HepG2 (cell line): Measurements from ENCODE around the gene TFAM. TPM values are rescaled to one million over a fixed set of nuclear protein-coding genes. Genes with fewer than 3 reads are reported as not detected.

Source experiments
- FOXJ3 ChIP-seq: sonication (generic); formaldehyde crosslinking; IDR thresholded peaks from 2 replicates; pipeline ENCODE4 v1.4.0; 2020; ENCODE audit warnings: missing genetic modification reagents, mild to moderate bottlenecking, borderline replicate concordance
- GATA4 ChIP-seq: sonication (generic); IDR thresholded peaks from 2 replicates; pipeline ENCODE4 v1.6.1; 2016; ENCODE audit warnings: antibody characterized with exemption, low read depth, borderline replicate concordance
- KDM4B ChIP-seq: sonication (generic); formaldehyde crosslinking; IDR thresholded peaks from 2 replicates; pipeline ENCODE4 v1.4.0; 2020; ENCODE audit warnings: missing genetic modification reagents
- RERE ChIP-seq: IDR thresholded peaks from 2 replicates; pipeline ENCODE4 v1.6.1; 2016; ENCODE audit warnings: low read depth, missing genetic modification reagents, missing compliant biosample characterization
- SKIL ChIP-seq: sonication (generic); formaldehyde crosslinking; IDR thresholded peaks from 2 replicates; pipeline ENCODE4 v1.8.0; 2022; ENCODE audit warnings: missing genetic modification reagents, mild to moderate bottlenecking, moderate library complexity, borderline replicate concordance
- SNAI1 ChIP-seq: sonication (generic); formaldehyde crosslinking; IDR thresholded peaks from 2 replicates; pipeline ENCODE4 v1.5.0; 2020; ENCODE audit warnings: mild to moderate bottlenecking, missing genetic modification reagents, borderline replicate concordance
- SP5 ChIP-seq: IDR thresholded peaks from 2 replicates; pipeline ENCODE4 v1.6.1; 2016; ENCODE audit warnings: low read depth, borderline replicate concordance
- TEAD2 ChIP-seq: sonication (generic); formaldehyde crosslinking; IDR thresholded peaks from 2 replicates; pipeline ENCODE4 v1.9.0; 2021; ENCODE audit warnings: missing genetic modification reagents
- ZFP91 ChIP-seq: sonication (generic); formaldehyde crosslinking; IDR thresholded peaks from 2 replicates; pipeline ENCODE4 v1.9.0; 2022; ENCODE audit warnings: missing genetic modification reagents, mild to moderate bottlenecking, borderline replicate concordance
- ZNF160 ChIP-seq: sonication (generic); formaldehyde crosslinking; IDR thresholded peaks from 2 replicates; pipeline ENCODE4 v1.8.0; 2022; ENCODE audit warnings: mild to moderate bottlenecking, inconsistent platforms, missing genetic modification reagents
- ZNF292 ChIP-seq: sonication (generic); formaldehyde crosslinking; IDR thresholded peaks from 2 replicates; pipeline ENCODE4 v1.8.1; 2022; ENCODE audit warnings: mild to moderate bottlenecking, low read depth, missing genetic modification reagents, borderline replicate concordance
- ZNF430 ChIP-seq: sonication (generic); formaldehyde crosslinking; IDR thresholded peaks from 2 replicates; pipeline ENCODE4 v1.9.0; 2021; ENCODE audit warnings: mild to moderate bottlenecking, missing genetic modification reagents
- ZNF512B ChIP-seq: sonication (generic); formaldehyde crosslinking; IDR thresholded peaks from 2 replicates; pipeline ENCODE4 v1.5.1; 2020; ENCODE audit warnings: missing genetic modification reagents, mild to moderate bottlenecking, borderline replicate concordance
- ZNF747 ChIP-seq: sonication (generic); formaldehyde crosslinking; IDR thresholded peaks from 2 replicates; pipeline ENCODE4 v1.8.1; 2023; ENCODE audit warnings: missing genetic modification reagents, mild to moderate bottlenecking, borderline replicate concordance
- ZSCAN25 ChIP-seq: sonication (generic); formaldehyde crosslinking; IDR thresholded peaks from 2 replicates; pipeline ENCODE4 v1.8.0; 2022; ENCODE audit warnings: mild to moderate bottlenecking, missing genetic modification reagents
- polyA plus RNA-seq, 8 experiments: library from polyadenylated mRNA; depleted of rRNA in 3 of 8; stranded (reverse) in 7 of 8; unstranded in 1 of 8; fragments of >200 nt; fragmentation: Illumina TruSeq in 4 of 8; extraction: Trizol in 4 of 8; gene quantifications; 2 replicates each; pipeline versions ENCODE4 v1.2.1 to v1.2.3, GENCODE V29; 2011 to 2016; ENCODE audit warnings: low read depth in 4 of 8, missing spikeins in 1 of 8, mixed read lengths in 1 of 8; ENCODE audit not compliant: insufficient read depth in 1 of 8
- total RNA-seq, 5 experiments: library from RNA; depleted of rRNA; stranded (reverse); fragments of >200 nt; fragmentation: Illumina TruSeq; extraction: Trizol; gene quantifications; 2 replicates each; pipeline ENCODE4 v1.2.3, GENCODE V29; 2016; ENCODE audit warnings: low read depth in 1 of 5

Gene TFAM
- total and polyA plus RNA-seq, 2 of the 13 experiments (the other 11 are each of a cell fraction or from before 2014, with no cell fraction given), result 18.4 to 125 TPM

- TF ChIP-seq ZNF512B (CRISPR knock-in tag), result no peak
- TF ChIP-seq ZFP91 (CRISPR knock-in tag), result peak; percentile 94
- 0 out of 2 replicates have a peak, but pooled peaks have one; percentile 38 for TF ChIP-seq SP5
- no peak; the same call in 1 of the 2 replicates for TF ChIP-seq ZNF160
- TF ChIP-seq ZNF747 (CRISPR knock-in tag), result 0 out of 2 replicates have a peak, but pooled peaks have one; percentile 15
- TF ChIP-seq TEAD2 (CRISPR knock-in tag), result no peak
- TF ChIP-seq SNAI1, result no peak
- peak; percentile 78; the same call in 1 of the 2 replicates for TF ChIP-seq GATA4
- peak; percentile 42; the same call in 1 of the 2 replicates for TF ChIP-seq ZSCAN25 (CRISPR knock-in tag)
- TF ChIP-seq RERE (CRISPR knock-in tag), result 0 out of 2 replicates have a peak, but pooled peaks have one; percentile 8
- 0 out of 2 replicates have a peak, but pooled peaks have one; percentile 57 for TF ChIP-seq ZNF430 (CRISPR knock-in tag)
- no peak for TF ChIP-seq SKIL (CRISPR knock-in tag)
- no peak; the same call in 1 of the 2 replicates for TF ChIP-seq FOXJ3
- TF ChIP-seq KDM4B (CRISPR knock-in tag), result no peak; the same call in 1 of the 2 replicates
- TF ChIP-seq ZNF292 (CRISPR knock-in tag), result peak; percentile 70; the same call in 1 of the 2 replicates
These were observed at the start of gene TFAM (continued) for GRCh38 chr10:58384999-58385783.
